Measurements from ENCODE around the gene GBP2.

DNA sequence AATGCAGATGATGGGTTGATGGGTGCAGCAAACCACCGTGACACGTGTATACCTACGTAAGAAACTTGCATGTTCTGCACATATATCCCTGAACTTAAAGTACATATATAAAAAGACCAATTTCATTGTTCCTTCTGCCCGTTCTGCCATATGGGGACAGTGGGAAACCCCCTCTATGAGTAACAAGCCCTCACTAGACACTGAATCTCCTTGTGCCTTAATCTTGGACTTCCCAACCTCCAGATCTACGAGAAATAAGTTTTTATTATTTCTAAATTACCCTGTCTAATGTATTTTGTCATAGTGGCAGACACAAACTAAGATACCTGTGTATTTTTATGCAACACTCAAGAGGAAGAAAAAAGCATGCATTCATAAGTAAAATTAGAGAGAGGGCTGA, 39.9 kb upstream of the GBP2 start:
- TF ChIP-seq, protein P1, sequence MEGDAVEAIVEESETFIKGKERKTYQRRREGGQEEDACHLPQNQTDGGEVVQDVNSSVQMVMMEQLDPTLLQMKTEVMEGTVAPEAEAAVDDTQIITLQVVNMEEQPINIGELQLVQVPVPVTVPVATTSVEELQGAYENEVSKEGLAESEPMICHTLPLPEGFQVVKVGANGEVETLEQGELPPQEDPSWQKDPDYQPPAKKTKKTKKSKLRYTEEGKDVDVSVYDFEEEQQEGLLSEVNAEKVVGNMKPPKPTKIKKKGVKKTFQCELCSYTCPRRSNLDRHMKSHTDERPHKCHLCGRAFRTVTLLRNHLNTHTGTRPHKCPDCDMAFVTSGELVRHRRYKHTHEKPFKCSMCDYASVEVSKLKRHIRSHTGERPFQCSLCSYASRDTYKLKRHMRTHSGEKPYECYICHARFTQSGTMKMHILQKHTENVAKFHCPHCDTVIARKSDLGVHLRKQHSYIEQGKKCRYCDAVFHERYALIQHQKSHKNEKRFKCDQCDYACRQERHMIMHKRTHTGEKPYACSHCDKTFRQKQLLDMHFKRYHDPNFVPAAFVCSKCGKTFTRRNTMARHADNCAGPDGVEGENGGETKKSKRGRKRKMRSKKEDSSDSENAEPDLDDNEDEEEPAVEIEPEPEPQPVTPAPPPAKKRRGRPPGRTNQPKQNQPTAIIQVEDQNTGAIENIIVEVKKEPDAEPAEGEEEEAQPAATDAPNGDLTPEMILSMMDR (tag by site-specific recombination; IDR thresholded peaks at IDR 0.05), result no peak
- TF ChIP-seq ZNF404 (tag by site-specific recombination; IDR thresholded peaks at IDR 0.05) (no peak), MYNN (tag by site-specific recombination; IDR thresholded peaks at IDR 0.05; ENCODE audit: borderline replicate concordance) (no peak), ZNF624 (tag by site-specific recombination; IDR thresholded peaks at IDR 0.05) (no peak), TCF7L2 (IDR thresholded peaks at IDR 0.05; ENCODE audit: borderline replicate concordance, low read depth, low read length) (no peak), SALL2 (tag by site-specific recombination; IDR thresholded peaks at IDR 0.05; ENCODE audit: borderline replicate concordance) (no peak), ZNF175 (tag by site-specific recombination; IDR thresholded peaks at IDR 0.05) (no peak)
- TF ChIP-seq, protein P2, sequence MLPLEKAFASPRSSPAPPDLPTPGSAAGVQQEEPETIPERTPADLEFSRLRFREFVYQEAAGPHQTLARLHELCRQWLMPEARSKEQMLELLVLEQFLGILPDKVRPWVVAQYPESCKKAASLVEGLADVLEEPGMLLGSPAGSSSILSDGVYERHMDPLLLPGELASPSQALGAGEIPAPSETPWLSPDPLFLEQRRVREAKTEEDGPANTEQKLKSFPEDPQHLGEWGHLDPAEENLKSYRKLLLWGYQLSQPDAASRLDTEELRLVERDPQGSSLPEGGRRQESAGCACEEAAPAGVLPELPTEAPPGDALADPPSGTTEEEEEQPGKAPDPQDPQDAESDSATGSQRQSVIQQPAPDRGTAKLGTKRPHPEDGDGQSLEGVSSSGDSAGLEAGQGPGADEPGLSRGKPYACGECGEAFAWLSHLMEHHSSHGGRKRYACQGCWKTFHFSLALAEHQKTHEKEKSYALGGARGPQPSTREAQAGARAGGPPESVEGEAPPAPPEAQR (tag by site-specific recombination; IDR thresholded peaks at IDR 0.05), result no peak
- TF ChIP-seq, protein P3, sequence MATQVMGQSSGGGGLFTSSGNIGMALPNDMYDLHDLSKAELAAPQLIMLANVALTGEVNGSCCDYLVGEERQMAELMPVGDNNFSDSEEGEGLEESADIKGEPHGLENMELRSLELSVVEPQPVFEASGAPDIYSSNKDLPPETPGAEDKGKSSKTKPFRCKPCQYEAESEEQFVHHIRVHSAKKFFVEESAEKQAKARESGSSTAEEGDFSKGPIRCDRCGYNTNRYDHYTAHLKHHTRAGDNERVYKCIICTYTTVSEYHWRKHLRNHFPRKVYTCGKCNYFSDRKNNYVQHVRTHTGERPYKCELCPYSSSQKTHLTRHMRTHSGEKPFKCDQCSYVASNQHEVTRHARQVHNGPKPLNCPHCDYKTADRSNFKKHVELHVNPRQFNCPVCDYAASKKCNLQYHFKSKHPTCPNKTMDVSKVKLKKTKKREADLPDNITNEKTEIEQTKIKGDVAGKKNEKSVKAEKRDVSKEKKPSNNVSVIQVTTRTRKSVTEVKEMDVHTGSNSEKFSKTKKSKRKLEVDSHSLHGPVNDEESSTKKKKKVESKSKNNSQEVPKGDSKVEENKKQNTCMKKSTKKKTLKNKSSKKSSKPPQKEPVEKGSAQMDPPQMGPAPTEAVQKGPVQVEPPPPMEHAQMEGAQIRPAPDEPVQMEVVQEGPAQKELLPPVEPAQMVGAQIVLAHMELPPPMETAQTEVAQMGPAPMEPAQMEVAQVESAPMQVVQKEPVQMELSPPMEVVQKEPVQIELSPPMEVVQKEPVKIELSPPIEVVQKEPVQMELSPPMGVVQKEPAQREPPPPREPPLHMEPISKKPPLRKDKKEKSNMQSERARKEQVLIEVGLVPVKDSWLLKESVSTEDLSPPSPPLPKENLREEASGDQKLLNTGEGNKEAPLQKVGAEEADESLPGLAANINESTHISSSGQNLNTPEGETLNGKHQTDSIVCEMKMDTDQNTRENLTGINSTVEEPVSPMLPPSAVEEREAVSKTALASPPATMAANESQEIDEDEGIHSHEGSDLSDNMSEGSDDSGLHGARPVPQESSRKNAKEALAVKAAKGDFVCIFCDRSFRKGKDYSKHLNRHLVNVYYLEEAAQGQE (tag by site-specific recombination; IDR thresholded peaks at IDR 0.05), result no peak
